K562 (cell line): ENCODE results near the gene NUP85.

Source experiments
- CHD4 ChIP-seq: fragments of 200-600 bp; sonication (generic); IDR thresholded peaks from 3 replicates; pipeline ENCODE4 v1.6.1; 2012; ENCODE audit warnings: low read depth, mild to moderate bottlenecking, mixed read lengths, low read length, inconsistent platforms; ENCODE audit not compliant: insufficient read depth, insufficient replicate concordance, poor library complexity, severe bottlenecking
- KLF16 ChIP-seq: IDR thresholded peaks from 2 replicates; pipeline ENCODE4 v1.6.1; 2016; ENCODE audit warnings: antibody characterized with exemption
- TF ChIP-seq, protein P1 (sequence below): fragments of 200-600 bp; sonication (generic); IDR thresholded peaks from one replicate; pipeline ENCODE4 v1.6.1; 2012; ENCODE audit warnings: mild to moderate bottlenecking, low read depth, low read length, inconsistent platforms

DNA sequence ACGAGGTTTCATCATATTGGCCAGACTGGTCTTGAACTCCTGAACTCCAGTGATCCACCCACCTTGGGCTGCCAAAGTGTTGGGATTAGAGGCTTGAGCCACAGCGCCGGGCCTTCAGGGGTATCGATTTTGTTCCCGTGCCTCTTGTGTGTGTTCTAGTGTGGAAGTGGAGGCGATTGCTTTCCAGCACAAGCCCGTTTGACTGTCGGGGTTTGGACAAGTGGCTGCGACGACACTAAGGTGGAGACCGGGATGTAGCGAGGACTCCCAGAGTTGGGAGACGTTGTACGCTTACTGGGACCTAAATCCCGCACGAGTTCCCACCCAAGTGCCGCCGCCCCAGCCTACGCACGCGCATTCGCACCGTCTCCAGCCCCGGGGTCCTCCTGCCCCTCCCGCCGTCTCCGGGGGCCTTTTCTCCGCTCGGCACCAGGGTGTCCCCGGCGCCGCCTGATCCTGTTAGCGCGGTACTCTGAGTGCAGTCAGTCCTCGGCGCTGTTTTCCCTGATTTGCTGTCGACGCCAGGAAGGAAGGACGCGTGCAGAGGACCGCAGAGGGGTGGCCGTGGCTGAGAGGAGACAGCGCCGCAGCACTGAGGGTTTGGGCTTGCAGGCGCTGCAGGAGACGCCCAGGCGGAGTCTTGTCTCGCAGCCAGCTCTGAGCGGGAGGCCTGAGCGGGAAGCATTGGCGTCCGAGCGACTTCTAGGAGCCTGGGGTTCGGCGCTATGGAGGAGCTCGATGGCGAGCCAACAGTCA, at the start of gene NUP85:
- TF ChIP-seq, protein P1, sequence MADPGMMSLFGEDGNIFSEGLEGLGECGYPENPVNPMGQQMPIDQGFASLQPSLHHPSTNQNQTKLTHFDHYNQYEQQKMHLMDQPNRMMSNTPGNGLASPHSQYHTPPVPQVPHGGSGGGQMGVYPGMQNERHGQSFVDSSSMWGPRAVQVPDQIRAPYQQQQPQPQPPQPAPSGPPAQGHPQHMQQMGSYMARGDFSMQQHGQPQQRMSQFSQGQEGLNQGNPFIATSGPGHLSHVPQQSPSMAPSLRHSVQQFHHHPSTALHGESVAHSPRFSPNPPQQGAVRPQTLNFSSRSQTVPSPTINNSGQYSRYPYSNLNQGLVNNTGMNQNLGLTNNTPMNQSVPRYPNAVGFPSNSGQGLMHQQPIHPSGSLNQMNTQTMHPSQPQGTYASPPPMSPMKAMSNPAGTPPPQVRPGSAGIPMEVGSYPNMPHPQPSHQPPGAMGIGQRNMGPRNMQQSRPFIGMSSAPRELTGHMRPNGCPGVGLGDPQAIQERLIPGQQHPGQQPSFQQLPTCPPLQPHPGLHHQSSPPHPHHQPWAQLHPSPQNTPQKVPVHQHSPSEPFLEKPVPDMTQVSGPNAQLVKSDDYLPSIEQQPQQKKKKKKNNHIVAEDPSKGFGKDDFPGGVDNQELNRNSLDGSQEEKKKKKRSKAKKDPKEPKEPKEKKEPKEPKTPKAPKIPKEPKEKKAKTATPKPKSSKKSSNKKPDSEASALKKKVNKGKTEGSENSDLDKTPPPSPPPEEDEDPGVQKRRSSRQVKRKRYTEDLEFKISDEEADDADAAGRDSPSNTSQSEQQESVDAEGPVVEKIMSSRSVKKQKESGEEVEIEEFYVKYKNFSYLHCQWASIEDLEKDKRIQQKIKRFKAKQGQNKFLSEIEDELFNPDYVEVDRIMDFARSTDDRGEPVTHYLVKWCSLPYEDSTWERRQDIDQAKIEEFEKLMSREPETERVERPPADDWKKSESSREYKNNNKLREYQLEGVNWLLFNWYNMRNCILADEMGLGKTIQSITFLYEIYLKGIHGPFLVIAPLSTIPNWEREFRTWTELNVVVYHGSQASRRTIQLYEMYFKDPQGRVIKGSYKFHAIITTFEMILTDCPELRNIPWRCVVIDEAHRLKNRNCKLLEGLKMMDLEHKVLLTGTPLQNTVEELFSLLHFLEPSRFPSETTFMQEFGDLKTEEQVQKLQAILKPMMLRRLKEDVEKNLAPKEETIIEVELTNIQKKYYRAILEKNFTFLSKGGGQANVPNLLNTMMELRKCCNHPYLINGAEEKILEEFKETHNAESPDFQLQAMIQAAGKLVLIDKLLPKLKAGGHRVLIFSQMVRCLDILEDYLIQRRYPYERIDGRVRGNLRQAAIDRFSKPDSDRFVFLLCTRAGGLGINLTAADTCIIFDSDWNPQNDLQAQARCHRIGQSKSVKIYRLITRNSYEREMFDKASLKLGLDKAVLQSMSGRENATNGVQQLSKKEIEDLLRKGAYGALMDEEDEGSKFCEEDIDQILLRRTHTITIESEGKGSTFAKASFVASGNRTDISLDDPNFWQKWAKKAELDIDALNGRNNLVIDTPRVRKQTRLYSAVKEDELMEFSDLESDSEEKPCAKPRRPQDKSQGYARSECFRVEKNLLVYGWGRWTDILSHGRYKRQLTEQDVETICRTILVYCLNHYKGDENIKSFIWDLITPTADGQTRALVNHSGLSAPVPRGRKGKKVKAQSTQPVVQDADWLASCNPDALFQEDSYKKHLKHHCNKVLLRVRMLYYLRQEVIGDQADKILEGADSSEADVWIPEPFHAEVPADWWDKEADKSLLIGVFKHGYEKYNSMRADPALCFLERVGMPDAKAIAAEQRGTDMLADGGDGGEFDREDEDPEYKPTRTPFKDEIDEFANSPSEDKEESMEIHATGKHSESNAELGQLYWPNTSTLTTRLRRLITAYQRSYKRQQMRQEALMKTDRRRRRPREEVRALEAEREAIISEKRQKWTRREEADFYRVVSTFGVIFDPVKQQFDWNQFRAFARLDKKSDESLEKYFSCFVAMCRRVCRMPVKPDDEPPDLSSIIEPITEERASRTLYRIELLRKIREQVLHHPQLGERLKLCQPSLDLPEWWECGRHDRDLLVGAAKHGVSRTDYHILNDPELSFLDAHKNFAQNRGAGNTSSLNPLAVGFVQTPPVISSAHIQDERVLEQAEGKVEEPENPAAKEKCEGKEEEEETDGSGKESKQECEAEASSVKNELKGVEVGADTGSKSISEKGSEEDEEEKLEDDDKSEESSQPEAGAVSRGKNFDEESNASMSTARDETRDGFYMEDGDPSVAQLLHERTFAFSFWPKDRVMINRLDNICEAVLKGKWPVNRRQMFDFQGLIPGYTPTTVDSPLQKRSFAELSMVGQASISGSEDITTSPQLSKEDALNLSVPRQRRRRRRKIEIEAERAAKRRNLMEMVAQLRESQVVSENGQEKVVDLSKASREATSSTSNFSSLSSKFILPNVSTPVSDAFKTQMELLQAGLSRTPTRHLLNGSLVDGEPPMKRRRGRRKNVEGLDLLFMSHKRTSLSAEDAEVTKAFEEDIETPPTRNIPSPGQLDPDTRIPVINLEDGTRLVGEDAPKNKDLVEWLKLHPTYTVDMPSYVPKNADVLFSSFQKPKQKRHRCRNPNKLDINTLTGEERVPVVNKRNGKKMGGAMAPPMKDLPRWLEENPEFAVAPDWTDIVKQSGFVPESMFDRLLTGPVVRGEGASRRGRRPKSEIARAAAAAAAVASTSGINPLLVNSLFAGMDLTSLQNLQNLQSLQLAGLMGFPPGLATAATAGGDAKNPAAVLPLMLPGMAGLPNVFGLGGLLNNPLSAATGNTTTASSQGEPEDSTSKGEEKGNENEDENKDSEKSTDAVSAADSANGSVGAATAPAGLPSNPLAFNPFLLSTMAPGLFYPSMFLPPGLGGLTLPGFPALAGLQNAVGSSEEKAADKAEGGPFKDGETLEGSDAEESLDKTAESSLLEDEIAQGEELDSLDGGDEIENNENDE, result no peak
- TF ChIP-seq CHD4 (no peak), KLF16 (no peak)
